Heart left ventricle (tissue), 13 donors: ENCODE data around the gene ADAMTS18.

Source experiments
- CTCF ChIP-seq, 12 donors: fragments of 200-600 bp; sonication (generic) in 4 of 12; IDR thresholded peaks; one replicate each; pipeline versions ENCODE4 v1.5.0 to v1.8.0; 2018 to 2022; ENCODE audit warnings: antibody characterized with exemption in 12 of 12, mild to moderate bottlenecking in 5 of 12
- POLR2A ChIP-seq, 2 donors: fragments of 450-650 bp; IDR thresholded peaks; one replicate each; pipeline ENCODE4 v1.6.1; 2017; ENCODE audit warnings: antibody characterized with exemption in 2 of 2, mild to moderate bottlenecking in 2 of 2, moderate library complexity in 2 of 2
- donor health status: ischemic (EF 13 %, LVEDD 7.1; RV severe dilation, severe dysfunction).
- donor health status: DM: no; HTN: yes; CAD: no.
- donor health status: DM: no; HTN: no; CAD: no.
- donor health status: ischemic (EF 25% LVEDD 6.9; RV normal size, moderate dysfunction).
- donor health status: ischemic (EF 25% LVEDD 5.7; RV mildly dilated, moderate dysfunction).
- donor health status: ischemic (EF 35%, LVEDD 5.7; RV mildly dilated, moderate dysfunction).
- donor health status: nonischemic (EF 11% LVEDD 7.7; RV severe dilation, severe dysfunction).
- donor health status: DM: yes; HTN: yes; CAD: no.
- donor health status: PGD.
- donor health status: ischemic (EF 29% LVEDD 5.4; RV normal size, mild dysfunction).
- donor health status: nonischemic (EF 23%, LVEDD 6.1; RV moderate dilation, normal function).

DNA sequence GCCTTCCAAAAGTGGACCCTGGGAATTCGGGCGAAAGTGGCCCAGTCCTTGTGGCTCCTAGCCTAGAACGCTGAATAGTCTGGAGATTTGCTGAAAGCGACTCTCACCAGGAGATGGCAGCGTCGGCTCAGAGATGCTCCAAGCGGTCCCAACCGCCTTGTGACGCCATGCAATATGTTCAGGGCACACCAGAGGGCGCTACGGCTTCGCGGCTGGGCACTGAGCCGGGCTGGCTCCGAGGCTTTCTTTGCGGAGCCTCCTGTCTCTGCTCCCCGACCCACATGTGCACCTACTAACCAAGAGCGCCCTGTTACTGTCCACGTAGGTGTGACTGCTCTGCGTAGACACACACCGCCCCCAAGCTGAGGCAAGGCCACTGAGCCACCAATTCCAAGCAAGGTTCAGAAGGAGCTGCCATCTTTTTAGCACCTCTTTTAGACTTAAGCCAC is 198.7 kb downstream of the ADAMTS18 start:
- TF ChIP-seq CTCF (IDR thresholded peaks at IDR 0.05) (peak; percentile 96 to 100 (median 99)), POLR2A (IDR thresholded peaks at IDR 0.05) (no peak)
